Astrocyte (in vitro differentiated cells and primary cell): ENCODE measurements around the gene CSF1R. TPM values are rescaled to one million over a fixed set of nuclear protein-coding genes. Genes with fewer than 3 reads are reported as not detected.

Experiments
- DNase-seq: peaks from one replicate; pipeline ENCODE4 v3.0.0-alpha.2; 2010; ENCODE audit warnings: low read depth
- FAIRE-seq: peaks from 2 replicates; lab custom pipeline; 2011; peaks lifted over from hg19 to GRCh38; lab: Jason Lieb, UNC
- H2AFZ ChIP-seq: 2 replicates; pipeline ENCODE4 v1.6.0; 2012; ENCODE audit warnings: low read depth, low read length, inconsistent platforms
- H3K27ac ChIP-seq: 2 replicates; pipeline ENCODE4 v1.5.1; 2011; ENCODE audit warnings: low read depth, low read length, inconsistent platforms
- H3K27me3 ChIP-seq: 2 replicates; pipeline ENCODE4 v1.6.0; 2011; ENCODE audit warnings: low read length, inconsistent platforms; ENCODE audit not compliant: insufficient read depth
- H3K36me3 ChIP-seq: 2 replicates; pipeline ENCODE4 v1.5.1; 2011; ENCODE audit warnings: low read length, inconsistent platforms; ENCODE audit not compliant: insufficient read depth
- H3K4me1 ChIP-seq: 2 replicates; pipeline ENCODE4 v1.5.1; 2011; ENCODE audit warnings: low read length, inconsistent platforms; ENCODE audit not compliant: insufficient read depth
- H3K4me2 ChIP-seq: 2 replicates; pipeline ENCODE4 v1.6.0; 2012; ENCODE audit warnings: low read length, inconsistent platforms
- H3K4me3 ChIP-seq: 2 replicates; pipeline ENCODE4 v1.5.1; 2011; ENCODE audit warnings: low read depth, mild to moderate bottlenecking, low read length, inconsistent platforms; ENCODE audit not compliant: insufficient read depth
- H3K79me2 ChIP-seq: 2 replicates; pipeline ENCODE4 v1.6.0; 2012; ENCODE audit warnings: mild to moderate bottlenecking, low read length, inconsistent platforms; ENCODE audit not compliant: insufficient read depth
- H3K9ac ChIP-seq: 2 replicates; pipeline ENCODE4 v1.6.0; 2012; ENCODE audit warnings: mild to moderate bottlenecking, low read length, inconsistent platforms
- H3K9me3 ChIP-seq: 2 replicates; pipeline ENCODE4 v1.5.1; 2012; ENCODE audit warnings: low read depth, mild to moderate bottlenecking, low read length, inconsistent platforms; ENCODE audit not compliant: insufficient read depth
- H4K20me1 ChIP-seq: 2 replicates; pipeline ENCODE4 v1.6.0; 2012; ENCODE audit warnings: low read length, inconsistent platforms; ENCODE audit not compliant: insufficient read depth
- H3K27ac Mint-ChIP-seq: one replicate; pipeline ENCODE4 v1.8.0; 2021; ENCODE audit warnings: mild to moderate bottlenecking, mixed read lengths; ENCODE audit not compliant: unreplicated experiment
- H3K27me3 Mint-ChIP-seq: one replicate; pipeline ENCODE4 v1.8.0; 2021; ENCODE audit warnings: low read depth, mixed read lengths; ENCODE audit not compliant: unreplicated experiment
- H3K36me3 Mint-ChIP-seq: one replicate; pipeline ENCODE4 v1.8.0; 2021; ENCODE audit warnings: low read depth, mixed read lengths; ENCODE audit not compliant: unreplicated experiment
- H3K4me1 Mint-ChIP-seq: one replicate; pipeline ENCODE4 v1.8.0; 2021; ENCODE audit warnings: low read depth, mixed read lengths; ENCODE audit not compliant: unreplicated experiment
- H3K4me3 Mint-ChIP-seq: one replicate; pipeline ENCODE4 v1.8.0; 2021; ENCODE audit warnings: mild to moderate bottlenecking, moderate library complexity, mixed read lengths; ENCODE audit not compliant: unreplicated experiment
- H3K9me3 Mint-ChIP-seq: one replicate; pipeline ENCODE4 v1.8.0; 2021; ENCODE audit warnings: mild to moderate bottlenecking, mixed read lengths; ENCODE audit not compliant: unreplicated experiment
- CTCF ChIP-seq: IDR thresholded peaks from 2 replicates; pipeline ENCODE4 v1.5.1; 2011; ENCODE audit warnings: low read depth, mild to moderate bottlenecking, inconsistent platforms, low read length, moderate library complexity; ENCODE audit not compliant: insufficient read depth
- EZH2 ChIP-seq: IDR thresholded peaks from 2 replicates; pipeline ENCODE4 v1.6.1; 2012; ENCODE audit warnings: mild to moderate bottlenecking, low read length, inconsistent platforms; ENCODE audit not compliant: insufficient read depth
- total RNA-seq: library from RNA; stranded (reverse); gene quantifications from 2 replicates; pipeline ENCODE4 v1.2.1, GENCODE V29; 2021

Gene CSF1R
- total RNA-seq, 1 donor from 2014 or later = 1.4 TPM

- Mint-ChIP-seq H3K9me3 (peaks cover 2% of the 10 kb centered on the region), H3K36me3 (peaks cover 3% of the 10 kb centered on the region), H3K4me3 (no peak overlapping the region), H3K27me3 (no peaks in the 10 kb centered on the region), H3K27ac (peak overlapping the region; percentile 77), H3K4me1 (peaks cover 31% of the 10 kb centered on the region)
- Histone ChIP-seq H4K20me1 (no peaks in the 10 kb centered on the region), H3K27ac (peak overlapping the region; percentile 74), H3K4me1 (peaks cover 22% of the 10 kb centered on the region), H3K79me2 (no peaks in the 10 kb centered on the region), H3K9me3 (no peaks in the 10 kb centered on the region), H3K36me3 (peaks cover 10% of the 10 kb centered on the region), H3K4me2 (peak overlapping the region; percentile 46), H3K4me3 (no peak overlapping the region), H3K27me3 (no peaks in the 10 kb centered on the region), H2AFZ (peak overlapping the region; percentile 31), H3K9ac (peak overlapping the region; percentile 48)
- no peak for TF ChIP-seq CTCF
- FAIRE-seq (peak; percentile 89), DNase-seq (peak; percentile 90)
Measured at GRCh38 chr5:150112201-150113046, 26.1 kb upstream of the CSF1R start.

GRCh38 chr5:150111122-150111521, 24.8 kb upstream of the CSF1R start:
- Histone ChIP-seq H3K4me3 (no peak overlapping the region), H3K9me3 (no peaks in the 10 kb centered on the region), H3K27ac (no peak overlapping the region), H3K27me3 (no peaks in the 10 kb centered on the region), H3K36me3 (peaks cover 9% of the 10 kb centered on the region), H3K79me2 (no peaks in the 10 kb centered on the region), H3K9ac (no peak overlapping the region), H4K20me1 (no peaks in the 10 kb centered on the region), H2AFZ (no peak overlapping the region), H3K4me2 (no peak overlapping the region), H3K4me1 (peaks cover 22% of the 10 kb centered on the region)
- H3K4me3 Mint-ChIP-seq = no peak overlapping the region
- DNase-seq = no peak
- no peak for FAIRE-seq
- no peaks in the 10 kb centered on the region for H3K36me3 Mint-ChIP-seq
- TF ChIP-seq CTCF (no peak), EZH2 (no peak)
- H3K27ac Mint-ChIP-seq = no peak overlapping the region
- H3K4me1 Mint-ChIP-seq = peaks cover 36% of the 10 kb centered on the region
- peaks cover 2% of the 10 kb centered on the region for H3K9me3 Mint-ChIP-seq
- no peaks in the 10 kb centered on the region for H3K27me3 Mint-ChIP-seq

- FAIRE-seq (no peak), DNase-seq (no peak)
- no peaks in the 10 kb centered on the region for H4K20me1 ChIP-seq
- H3K9me3 ChIP-seq = no peaks in the 10 kb centered on the region
- H3K36me3 ChIP-seq = peaks cover 6% of the 10 kb centered on the region
- peaks cover 22% of the 10 kb centered on the region for H3K4me1 ChIP-seq
- no peaks in the 10 kb centered on the region for H3K79me2 ChIP-seq
- Mint-ChIP-seq H3K9me3 (peaks cover 2% of the 10 kb centered on the region), H3K4me3 (no peak overlapping the region), H3K4me1 (peaks cover 33% of the 10 kb centered on the region), H3K36me3 (no peaks in the 10 kb centered on the region), H3K27me3 (no peaks in the 10 kb centered on the region), H3K27ac (no peak overlapping the region)
- no peak overlapping the region for H3K4me2 ChIP-seq
- no peak overlapping the region for H2AFZ ChIP-seq
- H3K4me3 ChIP-seq = no peak overlapping the region
- TF ChIP-seq CTCF = no peak
- no peak for TF ChIP-seq EZH2
- H3K9ac ChIP-seq = no peak overlapping the region
- no peak overlapping the region for H3K27ac ChIP-seq
- H3K27me3 ChIP-seq = no peaks in the 10 kb centered on the region
Measured at GRCh38 chr5:150109921-150110320, 23.6 kb upstream of the CSF1R start.
